IMR-90 (cell line): ENCODE data around the gene KLHL28.

ENCODE experiments used
- BHLHE40 ChIP-seq: fragments of 150-350 bp; IDR thresholded peaks from 2 replicates; pipeline ENCODE4 v1.6.1; 2016; ENCODE audit warnings: mild to moderate bottlenecking, low read depth, low read length
- CHD1 ChIP-seq: IDR thresholded peaks from 2 replicates; pipeline ENCODE4 v1.6.1; 2012; ENCODE audit warnings: low read depth, low read length, improper control_type of control experiment
- FOS ChIP-seq: fragments of 150-350 bp; IDR thresholded peaks from 2 replicates; pipeline ENCODE4 v1.6.1; 2016; ENCODE audit warnings: low read depth, low read length
- MAFK ChIP-seq: IDR thresholded peaks from 2 replicates; pipeline ENCODE4 v1.6.1; 2012; ENCODE audit warnings: low read depth, low read length, improper control_type of control experiment
- MAZ ChIP-seq: IDR thresholded peaks from 2 replicates; pipeline ENCODE4 v1.6.1; 2012; ENCODE audit warnings: low read depth, mild to moderate bottlenecking, low read length, improper control_type of control experiment, moderate library complexity, borderline replicate concordance
- POLR2A ChIP-seq: IDR thresholded peaks from 2 replicates; pipeline ENCODE4 v1.6.1; 2012; ENCODE audit warnings: mild to moderate bottlenecking, low read depth, low read length
- RAD21 ChIP-seq: IDR thresholded peaks from 2 replicates; pipeline ENCODE4 v1.6.1; 2012; ENCODE audit warnings: low read length, improper control_type of control experiment
- RFX5 ChIP-seq: IDR thresholded peaks from 2 replicates; pipeline ENCODE4 v1.8.0; 2012; ENCODE audit warnings: low read depth, mild to moderate bottlenecking, low read length, moderate library complexity
- SMC3 ChIP-seq: fragments of 150-350 bp; IDR thresholded peaks from 2 replicates; pipeline ENCODE4 v1.6.1; 2016; ENCODE audit warnings: low read depth, mild to moderate bottlenecking, antibody characterized with exemption, low read length, moderate library complexity
- TF ChIP-seq, protein P1 (sequence below): conservative IDR thresholded peaks from 2 replicates; pipeline ENCODE4 v1.5.1; 2012; ENCODE audit warnings: mild to moderate bottlenecking, low read depth, low read length, improper control_type of control experiment
- TF ChIP-seq, protein P2 (sequence below): fragments of 150-350 bp; IDR thresholded peaks from 2 replicates; pipeline ENCODE4 v1.6.1; 2017; ENCODE audit warnings: mild to moderate bottlenecking, antibody characterized with exemption, low read length, low read depth
- TF ChIP-seq, protein P3 (sequence below): fragments of 150-350 bp; IDR thresholded peaks from 2 replicates; pipeline ENCODE4 v1.6.1; 2016; ENCODE audit warnings: low read depth, mild to moderate bottlenecking, low read length, moderate library complexity, borderline replicate concordance

DNA sequence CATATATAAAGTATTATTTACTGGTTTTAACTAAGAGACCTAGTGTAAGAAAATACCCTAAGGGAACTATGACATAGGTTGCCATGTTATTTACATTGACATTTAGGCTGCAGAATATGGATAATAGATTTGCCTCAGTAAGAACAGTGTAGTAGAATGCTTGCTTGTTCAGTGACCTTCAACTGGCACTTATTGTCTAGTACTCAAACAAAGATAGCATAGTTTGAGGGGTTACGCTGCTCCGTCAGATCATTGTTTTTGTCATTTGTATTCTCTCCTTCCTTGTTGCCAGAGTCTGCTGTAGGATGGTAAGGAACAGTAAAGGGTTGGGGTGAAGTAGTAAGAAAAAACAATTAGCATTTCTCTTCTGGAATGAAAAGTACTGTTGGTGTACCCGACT lies 33.4 kb upstream of the KLHL28 start:
- TF ChIP-seq, protein P1, sequence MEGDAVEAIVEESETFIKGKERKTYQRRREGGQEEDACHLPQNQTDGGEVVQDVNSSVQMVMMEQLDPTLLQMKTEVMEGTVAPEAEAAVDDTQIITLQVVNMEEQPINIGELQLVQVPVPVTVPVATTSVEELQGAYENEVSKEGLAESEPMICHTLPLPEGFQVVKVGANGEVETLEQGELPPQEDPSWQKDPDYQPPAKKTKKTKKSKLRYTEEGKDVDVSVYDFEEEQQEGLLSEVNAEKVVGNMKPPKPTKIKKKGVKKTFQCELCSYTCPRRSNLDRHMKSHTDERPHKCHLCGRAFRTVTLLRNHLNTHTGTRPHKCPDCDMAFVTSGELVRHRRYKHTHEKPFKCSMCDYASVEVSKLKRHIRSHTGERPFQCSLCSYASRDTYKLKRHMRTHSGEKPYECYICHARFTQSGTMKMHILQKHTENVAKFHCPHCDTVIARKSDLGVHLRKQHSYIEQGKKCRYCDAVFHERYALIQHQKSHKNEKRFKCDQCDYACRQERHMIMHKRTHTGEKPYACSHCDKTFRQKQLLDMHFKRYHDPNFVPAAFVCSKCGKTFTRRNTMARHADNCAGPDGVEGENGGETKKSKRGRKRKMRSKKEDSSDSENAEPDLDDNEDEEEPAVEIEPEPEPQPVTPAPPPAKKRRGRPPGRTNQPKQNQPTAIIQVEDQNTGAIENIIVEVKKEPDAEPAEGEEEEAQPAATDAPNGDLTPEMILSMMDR: no peak
- TF ChIP-seq POLR2A (no peak), RAD21 (no peak), CHD1 (no peak), RFX5 (no peak), MAZ (no peak), FOS (no peak), MAFK (no peak), SMC3 (no peak), BHLHE40 (no peak)
- TF ChIP-seq, protein P2, sequence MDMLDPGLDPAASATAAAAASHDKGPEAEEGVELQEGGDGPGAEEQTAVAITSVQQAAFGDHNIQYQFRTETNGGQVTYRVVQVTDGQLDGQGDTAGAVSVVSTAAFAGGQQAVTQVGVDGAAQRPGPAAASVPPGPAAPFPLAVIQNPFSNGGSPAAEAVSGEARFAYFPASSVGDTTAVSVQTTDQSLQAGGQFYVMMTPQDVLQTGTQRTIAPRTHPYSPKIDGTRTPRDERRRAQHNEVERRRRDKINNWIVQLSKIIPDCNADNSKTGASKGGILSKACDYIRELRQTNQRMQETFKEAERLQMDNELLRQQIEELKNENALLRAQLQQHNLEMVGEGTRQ: no peak
- TF ChIP-seq, protein P3, sequence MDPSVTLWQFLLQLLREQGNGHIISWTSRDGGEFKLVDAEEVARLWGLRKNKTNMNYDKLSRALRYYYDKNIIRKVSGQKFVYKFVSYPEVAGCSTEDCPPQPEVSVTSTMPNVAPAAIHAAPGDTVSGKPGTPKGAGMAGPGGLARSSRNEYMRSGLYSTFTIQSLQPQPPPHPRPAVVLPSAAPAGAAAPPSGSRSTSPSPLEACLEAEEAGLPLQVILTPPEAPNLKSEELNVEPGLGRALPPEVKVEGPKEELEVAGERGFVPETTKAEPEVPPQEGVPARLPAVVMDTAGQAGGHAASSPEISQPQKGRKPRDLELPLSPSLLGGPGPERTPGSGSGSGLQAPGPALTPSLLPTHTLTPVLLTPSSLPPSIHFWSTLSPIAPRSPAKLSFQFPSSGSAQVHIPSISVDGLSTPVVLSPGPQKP: no peak
